Keratinocyte (primary cell): ENCODE data around the gene FOS.
"Not testable (repeated sequence)": the region's sequence is repeated elsewhere in the genome, so short reads cannot be mapped to it uniquely, and the experiment has no call there.

Experiments used
- CTCF ChIP-seq, 3 experiments: IDR thresholded peaks in 1 of 3; conservative IDR thresholded peaks in 1 of 3; optimal IDR thresholded peaks in 1 of 3; 2 replicates in 2 of 3; 3 replicates in 1 of 3; pipeline versions ENCODE3 to v1.5.1; 2011; ENCODE audit warnings: low read length in 3 of 3, mild to moderate bottlenecking in 3 of 3, moderate library complexity in 2 of 3, control low read depth in 1 of 3, inconsistent platforms in 1 of 3; ENCODE audit not compliant: insufficient read depth in 2 of 3; ENCODE audit errors: extremely low read depth in 1 of 3
- EZH2 ChIP-seq: IDR thresholded peaks from one replicate; pipeline ENCODE4 v1.6.1; 2012; ENCODE audit warnings: inconsistent platforms, mild to moderate bottlenecking, low read length, moderate library complexity

GRCh38 chr14:75235198-75235597 is 43.4 kb upstream of the FOS start:
- not testable (repeated sequence) for TF ChIP-seq CTCF (optimal IDR thresholded peaks at IDR 0.05 in 1 of 3, IDR thresholded peaks at IDR 0.05 in 1 of 3, conservative IDR thresholded peaks at IDR 0.05 in 1 of 3; ENCODE audit: extremely low read depth in 1 of 3, insufficient read depth in 2 of 3, low read length in 3 of 3); EZH2
